Measurements from ENCODE around the gene OR4C11. TPM values are rescaled to one million over a fixed set of nuclear protein-coding genes. Genes with fewer than 3 reads are reported as not detected.

OR4C11 gene
- total RNA-seq (2012; rRNA removed) (not detected in 2 replicates), polyA plus RNA-seq (2012; rRNA removed) (not detected in 2 replicates), Bru-seq, nascent RNA (not detected), BruChase-seq, experiment 1, labeled RNA remaining after a 6-hour chase (not detected), BruChase-seq, experiment 2, labeled RNA remaining after a 2-hour chase (not detected)
- not detected in 2 replicates for polyA plus RNA-seq (2012; cell fraction: cytosol; rRNA removed)
- polyA plus RNA-seq (2012; cell fraction: nucleus; rRNA removed; ENCODE audit: low replicate concordance): not detected in 2 replicates
- long read RNA-seq: 0 reads

GRCh38 chr11:55607545-55607944, at the start of gene OR4C11:
Gene OR4C11, minus strand, starts transcription at chr11:55607645. Its CDS starts 3,272 bp downstream, at chr11:55604373.
- dilution Hi-C loops (cut with HindIII; ENCODE audit: low sequenced_read_pairs, unreplicated experiment) (no loop called here), intact Hi-C loops (cut with micrococcal nuclease) (no loop called here), in situ Hi-C loops (cut with MboI; ENCODE audit: low sequenced_read_pairs) (no loop called here)
- no peak within 1 kb of the TSS for H3K4me3 ChIP-seq (ENCODE audit: insufficient read depth, low read depth, low read length)
- H2AK9ac ChIP-seq (replicated peaks; ENCODE audit: low read depth, low read length, poor library complexity): no peak within 1 kb of the TSS
- no CpG with 5 or more reads among the region's 2 CpGs for WGBS, 2 experiments (ENCODE audit: extremely low coverage in 2 of 2, insufficient read length in 1 of 2)
- H2BK20ac ChIP-seq (ENCODE audit: low read depth, low read length): no peak within 1 kb of the TSS
- CTCF ChIA-PET: no interaction called here
- H3K9ac ChIP-seq (ENCODE audit: low read depth, low read length): no peak within 1 kb of the TSS
- no peaks in the 10 kb centered on the region for H3K27me3 ChIP-seq (ENCODE audit: control insufficient read depth, insufficient read depth, low read length)
- no peak within 1 kb of the TSS for H2BK120ac ChIP-seq (ENCODE audit: low read depth, low read length)
- no peak within 1 kb of the TSS for H3K23ac ChIP-seq (ENCODE audit: low read depth, low read length)
- TF ChIP-seq RCOR1 (IDR thresholded peaks at IDR 0.05; ENCODE audit: insufficient replicate concordance, low read length): no peak
- no peak for TF ChIP-seq MAFK (IDR thresholded peaks at IDR 0.05; ENCODE audit: low read depth, low read length)
- no peak for TF ChIP-seq MAZ (IDR thresholded peaks at IDR 0.05; ENCODE audit: borderline replicate concordance, low read depth, low read length)
- no peak for TF ChIP-seq USF2 (IDR thresholded peaks at IDR 0.05; ENCODE audit: low read depth, low read length)
- TF ChIP-seq CHD1 (IDR thresholded peaks at IDR 0.05; ENCODE audit: low read depth, low read length): no peak
- no peak for TF ChIP-seq POLR2A (IDR thresholded peaks at IDR 0.05; ENCODE audit: low read depth, low read length)
- no peak for TF ChIP-seq CEBPB (IDR thresholded peaks at IDR 0.05; ENCODE audit: low read depth, low read length)
- TF ChIP-seq RFX5 (IDR thresholded peaks at IDR 0.05; ENCODE audit: low read depth, low read length): no peak
- no peak for TF ChIP-seq ELK1 (IDR thresholded peaks at IDR 0.05; ENCODE audit: borderline replicate concordance, low read depth, low read length)
- no peak for TF ChIP-seq BHLHE40 (IDR thresholded peaks at IDR 0.05; ENCODE audit: low read depth, low read length)
- no peak for TF ChIP-seq NFE2L2 (IDR thresholded peaks at IDR 0.05; ENCODE audit: low read depth, low read length)
- TF ChIP-seq SMC3 (IDR thresholded peaks at IDR 0.05; ENCODE audit: low read depth, low read length): no peak
- H2BK5ac ChIP-seq (ENCODE audit: low read depth, low read length, poor library complexity, severe bottlenecking): no peak within 1 kb of the TSS
- H3K36me3 ChIP-seq (ENCODE audit: control insufficient read depth, insufficient read depth, low read length): no peaks in the 10 kb centered on the region
- H2AK5ac ChIP-seq (ENCODE audit: low read depth, low read length): no peak within 1 kb of the TSS
- no peak within 1 kb of the TSS for H3K27ac ChIP-seq (ENCODE audit: insufficient read depth, low read length)
- H4K8ac ChIP-seq (ENCODE audit: low read depth in 2 of 2, low read length in 2 of 2): no peak within 1 kb of the TSS
- BruUV-seq (replicated peaks): no TSS peak
- H3K9me3 ChIP-seq (ENCODE audit: control insufficient read depth, insufficient read depth, low read length): no peaks in the 10 kb centered on the region
- DNase-seq: no peak
- POLR2A ChIA-PET (ENCODE audit: unreplicated experiment): no interaction called here
- H2BK15ac ChIP-seq (ENCODE audit: low read depth, low read length): no peak within 1 kb of the TSS
- H2AFZ ChIP-seq (replicated peaks; ENCODE audit: low read length, poor library complexity): no peak within 1 kb of the TSS
- H3K4me1 ChIP-seq (ENCODE audit: control insufficient read depth, insufficient read depth, low read length): no peaks in the 10 kb centered on the region
- H4K20me1 ChIP-seq (ENCODE audit: insufficient read depth, low read length): no peaks in the 10 kb centered on the region
- no peak within 1 kb of the TSS for H3K4me2 ChIP-seq (ENCODE audit: low read depth, low read length)
- H3K79me1 ChIP-seq (ENCODE audit: low read depth in 1 of 2, low read length in 2 of 2): no peaks in the 10 kb centered on the region
- H3K4ac ChIP-seq (ENCODE audit: low read depth, low read length): no peak within 1 kb of the TSS
- no peak within 1 kb of the TSS for H3K56ac ChIP-seq (ENCODE audit: extremely low read depth, insufficient read depth, low read length)
- no peak within 1 kb of the TSS for H3K14ac ChIP-seq (replicated peaks; ENCODE audit: low read depth, low read length)
- no peaks in the 10 kb centered on the region for H3K9me1 ChIP-seq (ENCODE audit: insufficient read depth, low read length)
- no peak within 1 kb of the TSS for H4K91ac ChIP-seq (ENCODE audit: insufficient read depth, low read depth, low read length)
- H3K18ac ChIP-seq (ENCODE audit: low read depth, low read length): no peak within 1 kb of the TSS
- no peak for ATAC-seq (ENCODE audit: low read depth)
- H4K5ac ChIP-seq (ENCODE audit: low read depth, low read length): no peak within 1 kb of the TSS
